Stimulated activated CD8-positive, alpha-beta memory T cell treated with anti-CD3 and anti-CD28 coated beads, Interleukin-7, amount 100 ng/mL, for 48 hours (primary cell): ENCODE data around the gene JAK2.
"Not testable (repeated sequence)": the region's sequence is repeated elsewhere in the genome, so short reads cannot be mapped to it uniquely, and the experiment has no call there.

Source experiments
- DNase-seq, 2 donors: peaks; one replicate each; pipeline ENCODE4 v3.0.0-alpha.2; 2020; ENCODE audit warnings: low read depth in 1 of 2; ENCODE audit errors: extremely low read depth in 1 of 2

JAK2 gene

GRCh38 chr9:4980086-4980727, 4.9 kb upstream of the JAK2 start:
- no peak for DNase-seq

- no peak for DNase-seq
Measured at GRCh38 chr9:4982721-4983482, 2.2 kb upstream of the JAK2 start.

- DNase-seq: no peak
Measured at GRCh38 chr9:4983601-4984165, 1.4 kb upstream of the JAK2 start.

GRCh38 chr9:4984171-4984620, 876 bp upstream of the JAK2 start:
- no peak for DNase-seq

- no peak for DNase-seq
Measured at GRCh38 chr9:4985386-4986266, 554 bp downstream of the JAK2 start.

- no peak for DNase-seq
Measured at GRCh38 chr9:4986296-4986695, 1.2 kb downstream of the JAK2 start.

- no peak for DNase-seq
Measured at GRCh38 chr9:4986783-4987182, 1.7 kb downstream of the JAK2 start.

GRCh38 chr9:4987961-4988421, 2.9 kb downstream of the JAK2 start:
- DNase-seq: no peak

GRCh38 chr9:4992872-4993271, 7.8 kb downstream of the JAK2 start:
- DNase-seq: no peak

GRCh38 chr9:4994166-4994890, 9.3 kb downstream of the JAK2 start:
- DNase-seq: no peak

- DNase-seq: no peak
Measured at GRCh38 chr9:4997196-4997595, 12.1 kb downstream of the JAK2 start.

GRCh38 chr9:4997631-4998030, 12.6 kb downstream of the JAK2 start:
- DNase-seq: no peak

- no peak for DNase-seq
Measured at GRCh38 chr9:5002811-5003210, 17.7 kb downstream of the JAK2 start.

- DNase-seq: no peak
Measured at GRCh38 chr9:5004481-5004880, 19.4 kb downstream of the JAK2 start.

- DNase-seq: no peak
Measured at GRCh38 chr9:5008202-5008601, 23.1 kb downstream of the JAK2 start.

- DNase-seq: no peak
Measured at GRCh38 chr9:5013374-5013773, 28.3 kb downstream of the JAK2 start.

- DNase-seq: no peak
Measured at GRCh38 chr9:5015934-5016333, 30.9 kb downstream of the JAK2 start.

- DNase-seq: no peak
Measured at GRCh38 chr9:5025416-5025815, 40.3 kb downstream of the JAK2 start.

GRCh38 chr9:5031941-5032340, 46.9 kb downstream of the JAK2 start:
- DNase-seq: not testable (repeated sequence)

GRCh38 chr9:5040730-5041389, 55.8 kb downstream of the JAK2 start:
- no peak for DNase-seq
